Mesodermal cell (in vitro differentiated cells): ENCODE results near the gene CYB5R3.
"Not testable (repeated sequence)": the region's sequence is repeated elsewhere in the genome, so short reads cannot be mapped to it uniquely, and the experiment has no call there.

Experiments
- H3K27ac ChIP-seq: 2 replicates; pipeline ENCODE4 v1.7.0; 2013; ENCODE audit warnings: mild to moderate bottlenecking, low read depth, low read length, moderate library complexity; ENCODE audit not compliant: severe bottlenecking
- H3K36me3 ChIP-seq: 2 replicates; pipeline ENCODE4 v1.7.1; 2013; ENCODE audit warnings: mild to moderate bottlenecking, low read length, moderate library complexity; ENCODE audit not compliant: control insufficient read depth, insufficient read depth
- H3K4me1 ChIP-seq: one replicate; pipeline ENCODE4 v1.7.1; 2013; ENCODE audit warnings: mild to moderate bottlenecking, low read length; ENCODE audit not compliant: insufficient read depth, control insufficient read depth, poor library complexity, severe bottlenecking
- H3K4me3 ChIP-seq: 2 replicates; pipeline ENCODE4 v1.7.0; 2013; ENCODE audit warnings: low read length, control low read depth, mild to moderate bottlenecking; ENCODE audit not compliant: insufficient read depth, poor library complexity, severe bottlenecking; ENCODE audit errors: extremely low read depth
- H3K9me3 ChIP-seq: 2 replicates; pipeline ENCODE4 v1.7.1; 2013; ENCODE audit warnings: mild to moderate bottlenecking, low read length, moderate library complexity; ENCODE audit not compliant: control insufficient read depth
- WGBS, 2 experiments: methylation state at CpG; one replicate each; pipeline ENCODE4 v1.1.5; 2013; ENCODE audit warnings: missing lambda C conversion rate in 2 of 2; ENCODE audit not compliant: insufficient coverage in 2 of 2; 5-methylcytosine and 5-hydroxymethylcytosine counted together

Gene CYB5R3

DNA sequence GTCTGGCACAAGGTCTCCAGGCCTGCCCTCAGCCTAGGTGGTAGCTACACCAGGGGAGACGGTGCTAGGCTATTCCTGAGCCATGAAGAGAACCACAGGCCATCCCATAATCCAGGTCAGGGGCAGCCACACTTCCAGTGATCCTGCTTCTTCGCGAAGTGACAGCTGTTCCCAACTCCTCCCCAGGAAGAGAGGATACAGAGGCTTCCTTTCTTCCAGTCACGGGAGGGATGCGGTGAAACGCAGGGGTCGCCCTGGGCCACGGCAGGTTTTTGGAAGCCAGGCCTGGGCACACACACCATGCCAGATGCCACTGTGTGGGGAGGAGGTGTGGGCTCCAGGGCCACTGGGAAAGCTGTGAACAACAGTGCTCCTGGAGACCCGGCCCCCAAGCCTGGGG lies 72.1 kb downstream of the CYB5R3 start:
- peaks cover 39% of the 10 kb centered on the region for H3K36me3 ChIP-seq
- H3K9me3 ChIP-seq, H3K27ac ChIP-seq, H3K4me3 ChIP-seq, H3K4me1 ChIP-seq: not testable (repeated sequence)
- 100% methylated on average over 2 of the region's 9 CpGs; no CpG with 5 or more reads in 1 of the 2 experiments for WGBS, 2 experiments

DNA sequence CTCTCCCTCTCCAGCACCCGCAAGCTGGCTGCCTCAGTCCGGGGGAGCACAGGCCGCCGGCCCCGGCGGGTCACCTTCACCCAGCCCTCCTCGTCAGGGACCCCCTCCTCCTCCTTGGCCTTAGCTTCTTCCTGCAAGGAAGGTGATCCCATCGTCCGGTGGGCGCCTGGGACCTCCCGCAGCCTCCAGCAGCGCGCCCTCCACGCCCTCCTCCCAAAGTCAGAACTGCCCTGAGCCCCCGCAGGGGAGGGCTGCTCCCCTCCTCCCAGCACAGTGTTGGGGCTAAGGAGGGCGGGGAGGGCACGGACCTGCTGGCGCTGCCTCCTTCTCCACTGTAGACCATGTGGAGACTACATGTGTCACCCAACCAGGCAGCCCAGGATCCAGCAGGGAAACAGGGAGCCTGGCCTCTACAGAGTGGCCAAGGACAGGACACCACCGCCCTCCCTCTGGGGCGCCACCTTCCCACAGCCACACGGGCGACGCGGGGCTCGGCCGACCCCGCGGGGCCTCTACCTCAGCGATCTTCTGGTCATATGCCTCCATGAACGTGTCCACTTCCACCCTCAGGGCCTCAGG lies 73.1 kb downstream of the CYB5R3 start:
- 91 to 99% methylated on average over 4 to 10 of the region's 30 CpGs for WGBS, 2 experiments
- not testable (repeated sequence) for H3K4me3 ChIP-seq, H3K9me3 ChIP-seq, H3K4me1 ChIP-seq, H3K27ac ChIP-seq
- H3K36me3 ChIP-seq, result peaks cover 40% of the 10 kb centered on the region

- H3K4me3 ChIP-seq, H3K27ac ChIP-seq, H3K9me3 ChIP-seq, H3K4me1 ChIP-seq: not testable (repeated sequence)
- 92 to 98% methylated on average over 8 of the region's 21 CpGs for WGBS, 2 experiments
- peaks cover 40% of the 10 kb centered on the region for H3K36me3 ChIP-seq
Observed at GRCh38 chr22:42574468-42574867, 74.7 kb downstream of the CYB5R3 start.

- not testable (repeated sequence) for H3K4me1 ChIP-seq
- WGBS, 2 experiments, result no CpG with 5 or more reads among the region's 1 CpG
Observed at GRCh38 chr22:42574046-42574445, 75.1 kb downstream of the CYB5R3 start.

GRCh38 chr22:42571068-42571467 lies 78.1 kb downstream of the CYB5R3 start:
- not testable (repeated sequence) for H3K27ac ChIP-seq, H3K4me1 ChIP-seq, H3K9me3 ChIP-seq, H3K4me3 ChIP-seq
- H3K36me3 ChIP-seq, result peaks cover 21% of the 10 kb centered on the region
- WGBS, 2 experiments, result 92 to 98% methylated on average over 7 to 10 of the region's 12 CpGs

More at GRCh38 chr22:42574046-42574445, 75.1 kb downstream of the CYB5R3 start:
- not testable (repeated sequence) for H3K4me3 ChIP-seq, H3K27ac ChIP-seq, H3K9me3 ChIP-seq
- peaks cover 40% of the 10 kb centered on the region for H3K36me3 ChIP-seq

- not testable (repeated sequence) for H3K27ac ChIP-seq, H3K4me1 ChIP-seq, H3K4me3 ChIP-seq, H3K9me3 ChIP-seq
- 93 to 98% methylated on average over 3 to 5 of the region's 9 CpGs for WGBS, 2 experiments
- peaks cover 21% of the 10 kb centered on the region for H3K36me3 ChIP-seq
Observed at GRCh38 chr22:42570580-42570979, 78.6 kb downstream of the CYB5R3 start.

GRCh38 chr22:42567950-42568349 lies 81.2 kb downstream of the CYB5R3 start:
- H3K4me3 ChIP-seq, H3K9me3 ChIP-seq, H3K27ac ChIP-seq, H3K36me3 ChIP-seq, H3K4me1 ChIP-seq: not testable (repeated sequence)
- 93 to 97% methylated on average over 3 to 4 of the region's 6 CpGs for WGBS, 2 experiments
